ENCODE results near the gene TMEM219. TPM values are rescaled to one million over a fixed set of nuclear protein-coding genes. Genes with fewer than 3 reads are reported as not detected.

TMEM219 gene
- total and polyA plus RNA-seq, 7 donors: 39.6 to 80.7 (median 56.2) TPM

- no peak for ATAC-seq
- H3K27ac ChIP-seq: no peak overlapping the region
- TF ChIP-seq CTCF (IDR thresholded peaks at IDR 0.05): no peak
- H3K9me3 ChIP-seq: no peaks in the 10 kb centered on the region
- no peaks in the 10 kb centered on the region for H3K27me3 ChIP-seq (ENCODE audit: insufficient read depth in 3 of 3, low read length in 2 of 3)
- no peak overlapping the region for H3K4me3 ChIP-seq
- intact Hi-C loops (cut with DNase I): no loop called here
- no peak for DNase-seq
- H3K36me3 ChIP-seq (ENCODE audit: insufficient read depth in 1 of 2, low read depth in 1 of 2): peaks cover 6 to 58% of the 10 kb centered on the region in 2 donors
- no peaks in the 10 kb centered on the region for H3K4me1 ChIP-seq
- WGBS, 3 donors: 88 to 100% (median 97%) methylated on average over 1 of the region's 1 CpG
These were observed 44.9 kb upstream of the TMEM219 start for GRCh38 chr16:29916979-29917378.

GRCh38 chr16:29920288-29921033 is 41.4 kb upstream of the TMEM219 start:
- no peak for ATAC-seq
- Histone ChIP-seq H3K4me3 (no peak overlapping the region), H3K9me3 (no peaks in the 10 kb centered on the region), H3K27me3 (ENCODE audit: insufficient read depth in 3 of 3, low read length in 2 of 3) (no peaks in the 10 kb centered on the region), H3K36me3 (ENCODE audit: insufficient read depth in 1 of 2, low read depth in 1 of 2) (peaks cover 9 to 71% of the 10 kb centered on the region in 2 donors), H3K4me1 (peaks cover 20% of the 10 kb centered on the region), H3K27ac (no peak overlapping the region)
- intact Hi-C loops (cut with DNase I): no loop called here
- no peak for TF ChIP-seq CTCF (IDR thresholded peaks at IDR 0.05)
- no peak for DNase-seq
- WGBS, 3 donors: 68 to 88% (median 73%) methylated on average over 6 of the region's 6 CpGs

GRCh38 chr16:29921034-29921385 is 40.9 kb upstream of the TMEM219 start:
- ATAC-seq (no peak), DNase-seq (no peak)
- no peak overlapping the region for H3K27ac ChIP-seq
- WGBS, 3 donors: 58 to 69% (median 67%) methylated on average over 3 of the region's 3 CpGs
- no peaks in the 10 kb centered on the region for H3K9me3 ChIP-seq
- H3K27me3 ChIP-seq (ENCODE audit: insufficient read depth in 3 of 3, low read length in 2 of 3): no peaks in the 10 kb centered on the region
- peaks cover 20% of the 10 kb centered on the region for H3K4me1 ChIP-seq
- no peak for TF ChIP-seq CTCF (IDR thresholded peaks at IDR 0.05)
- intact Hi-C loops (cut with DNase I): no loop called here
- H3K36me3 ChIP-seq (ENCODE audit: insufficient read depth in 1 of 2, low read depth in 1 of 2): peaks cover 9 to 65% of the 10 kb centered on the region in 2 donors
- no peak overlapping the region for H3K4me3 ChIP-seq

- peaks cover 9 to 61% of the 10 kb centered on the region in 2 donors for H3K36me3 ChIP-seq (ENCODE audit: insufficient read depth in 1 of 2, low read depth in 1 of 2)
- peaks cover 27% of the 10 kb centered on the region for H3K4me1 ChIP-seq
- ATAC-seq (no peak), DNase-seq (no peak)
- H3K27ac ChIP-seq: no peak overlapping the region
- TF ChIP-seq CTCF (IDR thresholded peaks at IDR 0.05): no peak
- 77 to 91% (median 79%) methylated on average over 2 of the region's 2 CpGs for WGBS, 3 donors
- H3K9me3 ChIP-seq: no peaks in the 10 kb centered on the region
- no peaks in the 10 kb centered on the region for H3K27me3 ChIP-seq (ENCODE audit: insufficient read depth in 3 of 3, low read length in 2 of 3)
- intact Hi-C loops (cut with DNase I): no loop called here
- H3K4me3 ChIP-seq: no peak overlapping the region
These were observed 39.6 kb upstream of the TMEM219 start for GRCh38 chr16:29922326-29922725.

Measured in psoas muscle (tissue), 8 donors.